ES-I3 (cell line): Measurements from ENCODE around the gene ANO9.
"Not testable (repeated sequence)": the region's sequence is repeated elsewhere in the genome, so short reads cannot be mapped to it uniquely, and the experiment has no call there.

Experiments used
- H3K36me3 ChIP-seq: 2 replicates; pipeline ENCODE4 v1.6.1; 2013; ENCODE audit warnings: mild to moderate bottlenecking, low read length, control low read depth, moderate library complexity; ENCODE audit not compliant: insufficient read depth
- H3K4me1 ChIP-seq: 2 replicates; pipeline ENCODE4 v1.6.1; 2013; ENCODE audit warnings: mild to moderate bottlenecking, control low read depth, low read length; ENCODE audit not compliant: insufficient read depth
- H3K9ac ChIP-seq: 2 replicates; pipeline ENCODE4 v1.6.1; 2013; ENCODE audit warnings: low read depth, mild to moderate bottlenecking, low read length, moderate library complexity
- H3K9me3 ChIP-seq: 2 replicates; pipeline ENCODE4 v1.6.1; 2013; ENCODE audit warnings: mild to moderate bottlenecking, low read length, moderate library complexity; ENCODE audit not compliant: control insufficient read depth, insufficient read depth

ANO9 gene

GRCh38 chr11:415640-416041, 26.2 kb downstream of the ANO9 start:
- Histone ChIP-seq H3K4me1 (peaks cover 23% of the 10 kb centered on the region; the same call in 1 of the 2 replicates), H3K9me3 (no peaks in the 10 kb centered on the region), H3K36me3 (no peaks in the 10 kb centered on the region), H3K9ac (no peak overlapping the region; the same call in 1 of the 2 replicates)

- no peaks in the 10 kb centered on the region for H3K36me3 ChIP-seq
- H3K9me3 ChIP-seq = no peaks in the 10 kb centered on the region
- H3K4me1 ChIP-seq = peaks cover 23% of the 10 kb centered on the region; the same call in 1 of the 2 replicates
- H3K9ac ChIP-seq = no peak overlapping the region
These were observed 27.4 kb downstream of the ANO9 start for GRCh38 chr11:414318-414857.

- Histone ChIP-seq H3K9me3 (no peaks in the 10 kb centered on the region), H3K4me1 (peaks cover 23% of the 10 kb centered on the region; the same call in 1 of the 2 replicates), H3K9ac (no peak overlapping the region), H3K36me3 (no peaks in the 10 kb centered on the region)
These were observed 28.4 kb downstream of the ANO9 start for GRCh38 chr11:413120-414081.

GRCh38 chr11:412641-413119, 29.1 kb downstream of the ANO9 start:
- no peaks in the 10 kb centered on the region for H3K9me3 ChIP-seq
- H3K36me3 ChIP-seq = no peaks in the 10 kb centered on the region
- no peak overlapping the region for H3K9ac ChIP-seq
- H3K4me1 ChIP-seq = peaks cover 20% of the 10 kb centered on the region; the same call in 1 of the 2 replicates

GRCh38 chr11:411520-411919, 30.3 kb downstream of the ANO9 start:
- not testable (repeated sequence) for H3K9ac ChIP-seq, H3K9me3 ChIP-seq, H3K36me3 ChIP-seq
- H3K4me1 ChIP-seq = peaks cover 18% of the 10 kb centered on the region; the same call in 1 of the 2 replicates

GRCh38 chr11:410711-411110, 31.1 kb downstream of the ANO9 start:
- H3K4me1 ChIP-seq = peaks cover 16% of the 10 kb centered on the region; the same call in 1 of the 2 replicates
- not testable (repeated sequence) for H3K36me3 ChIP-seq, H3K9ac ChIP-seq, H3K9me3 ChIP-seq

- no peak overlapping the region for H3K9ac ChIP-seq
- peaks cover 9% of the 10 kb centered on the region; the same call in 1 of the 2 replicates for H3K4me1 ChIP-seq
These were observed 32.0 kb downstream of the ANO9 start for GRCh38 chr11:409600-410483.

GRCh38 chr11:409008-409599, 32.7 kb downstream of the ANO9 start:
- Histone ChIP-seq H3K9me3 (no peaks in the 10 kb centered on the region), H3K36me3 (no peaks in the 10 kb centered on the region), H3K9ac (no peak overlapping the region), H3K4me1 (peaks cover 3% of the 10 kb centered on the region; the same call in 1 of the 2 replicates)

More at GRCh38 chr11:409600-410483, 32.0 kb downstream of the ANO9 start:
- H3K36me3 ChIP-seq = no peaks in the 10 kb centered on the region
- H3K9me3 ChIP-seq = no peaks in the 10 kb centered on the region

GRCh38 chr11:408154-409007, 33.4 kb downstream of the ANO9 start:
- Histone ChIP-seq H3K9me3 (no peaks in the 10 kb centered on the region), H3K9ac (no peak overlapping the region), H3K4me1 (peaks cover 3% of the 10 kb centered on the region; the same call in 1 of the 2 replicates), H3K36me3 (no peaks in the 10 kb centered on the region)

GRCh38 chr11:407651-408123, 34.1 kb downstream of the ANO9 start:
- H3K4me1 ChIP-seq = peaks cover 3% of the 10 kb centered on the region; the same call in 1 of the 2 replicates
- no peaks in the 10 kb centered on the region for H3K9me3 ChIP-seq
- H3K9ac ChIP-seq = peak overlapping the region; percentile 15; the same call in 1 of the 2 replicates
- no peaks in the 10 kb centered on the region for H3K36me3 ChIP-seq

GRCh38 chr11:406796-407650, 34.8 kb downstream of the ANO9 start:
- peaks cover 3% of the 10 kb centered on the region; the same call in 1 of the 2 replicates for H3K4me1 ChIP-seq
- H3K9ac ChIP-seq = peak overlapping the region; percentile 78
- no peaks in the 10 kb centered on the region for H3K36me3 ChIP-seq
- no peaks in the 10 kb centered on the region for H3K9me3 ChIP-seq
